ENCODE measurements around the gene FRRS1.

DNA sequence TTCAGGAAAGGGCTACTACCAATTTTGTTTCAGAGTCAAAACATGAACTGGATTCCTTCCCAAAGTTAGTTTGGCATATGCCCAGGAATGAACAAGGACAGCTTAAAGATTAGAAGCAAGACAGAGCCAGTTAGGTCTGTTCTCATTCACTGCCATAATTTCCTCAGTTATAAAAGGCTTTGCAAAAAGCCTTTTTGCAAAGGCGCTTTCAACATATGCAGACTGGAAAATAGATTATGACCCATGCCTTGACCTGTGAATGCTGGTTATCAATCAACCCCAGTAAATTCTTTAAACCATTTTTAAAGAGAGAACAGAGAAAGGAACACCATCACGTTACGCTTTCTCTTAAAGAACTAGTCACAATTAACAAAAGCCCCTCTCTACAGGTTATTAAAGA, 1.7 kb upstream of the FRRS1 start:
- TF ChIP-seq POLR2A (IDR thresholded peaks at IDR 0.05) = no peak
- TF ChIP-seq, protein P1, sequence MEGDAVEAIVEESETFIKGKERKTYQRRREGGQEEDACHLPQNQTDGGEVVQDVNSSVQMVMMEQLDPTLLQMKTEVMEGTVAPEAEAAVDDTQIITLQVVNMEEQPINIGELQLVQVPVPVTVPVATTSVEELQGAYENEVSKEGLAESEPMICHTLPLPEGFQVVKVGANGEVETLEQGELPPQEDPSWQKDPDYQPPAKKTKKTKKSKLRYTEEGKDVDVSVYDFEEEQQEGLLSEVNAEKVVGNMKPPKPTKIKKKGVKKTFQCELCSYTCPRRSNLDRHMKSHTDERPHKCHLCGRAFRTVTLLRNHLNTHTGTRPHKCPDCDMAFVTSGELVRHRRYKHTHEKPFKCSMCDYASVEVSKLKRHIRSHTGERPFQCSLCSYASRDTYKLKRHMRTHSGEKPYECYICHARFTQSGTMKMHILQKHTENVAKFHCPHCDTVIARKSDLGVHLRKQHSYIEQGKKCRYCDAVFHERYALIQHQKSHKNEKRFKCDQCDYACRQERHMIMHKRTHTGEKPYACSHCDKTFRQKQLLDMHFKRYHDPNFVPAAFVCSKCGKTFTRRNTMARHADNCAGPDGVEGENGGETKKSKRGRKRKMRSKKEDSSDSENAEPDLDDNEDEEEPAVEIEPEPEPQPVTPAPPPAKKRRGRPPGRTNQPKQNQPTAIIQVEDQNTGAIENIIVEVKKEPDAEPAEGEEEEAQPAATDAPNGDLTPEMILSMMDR (IDR thresholded peaks at IDR 0.05) = no peak
